ENCODE results near the gene MTMR10. TPM values are rescaled to one million over a fixed set of nuclear protein-coding genes. Genes with fewer than 3 reads are reported as not detected.
A peak's percentile ranks its signal among the peaks of the same experiment; 100 is the strongest.

MTMR10 gene
- total RNA-seq, 1 experiment from 2014 or later, result 16.0 TPM

DNA sequence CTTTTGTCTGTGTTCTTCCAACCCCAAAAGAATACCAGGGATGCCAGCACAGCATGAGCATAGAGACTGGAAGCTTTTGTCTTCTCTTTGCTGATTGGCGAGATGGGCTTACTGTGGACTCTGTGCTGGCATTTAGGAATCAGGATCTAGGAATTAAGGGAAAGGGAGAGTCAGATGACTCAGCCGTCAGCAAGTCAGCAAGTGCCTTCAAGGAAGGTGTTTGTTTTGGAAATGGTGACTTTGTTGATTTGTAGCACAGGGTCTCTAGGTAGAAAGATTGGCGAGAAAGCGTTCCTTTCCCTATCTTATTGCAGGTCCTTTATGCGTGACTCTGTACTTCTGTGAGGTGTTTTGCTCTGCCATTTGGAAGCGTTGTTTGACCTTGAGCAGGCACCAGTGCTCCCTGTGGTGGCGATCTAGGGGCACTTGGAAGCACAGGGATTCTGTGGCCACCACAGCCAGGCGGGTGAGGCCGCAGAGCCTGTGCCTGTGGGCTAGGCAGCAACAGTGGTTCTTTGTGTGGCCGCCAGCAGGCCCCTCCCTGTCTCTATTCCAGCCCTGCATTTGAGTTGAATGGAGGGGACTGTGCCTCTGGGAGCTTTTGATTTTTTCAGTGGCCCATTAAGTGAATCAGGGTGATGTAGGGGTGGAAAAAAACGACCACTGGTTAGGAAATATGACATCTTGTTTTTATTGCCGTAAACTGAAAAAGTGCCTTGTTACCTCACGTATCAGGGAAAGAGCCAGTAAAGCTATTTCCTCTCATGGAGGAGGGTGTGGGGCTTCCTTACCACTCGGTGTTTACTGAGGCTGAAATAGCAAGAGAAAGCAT is 68.7 kb downstream of the MTMR10 start:
- peaks cover 79% of the 10 kb centered on the region for H3K36me3 ChIP-seq (ENCODE audit: insufficient read depth, low read length, poor library complexity, severe bottlenecking)
- H3K4me1 ChIP-seq (ENCODE audit: insufficient read depth, low read length, poor library complexity, severe bottlenecking), result no peaks in the 10 kb centered on the region
- H3K27me3 ChIP-seq (replicated peaks; ENCODE audit: insufficient read depth, low read depth, low read length, poor library complexity), result no peaks in the 10 kb centered on the region
- TF ChIP-seq, protein P1, sequence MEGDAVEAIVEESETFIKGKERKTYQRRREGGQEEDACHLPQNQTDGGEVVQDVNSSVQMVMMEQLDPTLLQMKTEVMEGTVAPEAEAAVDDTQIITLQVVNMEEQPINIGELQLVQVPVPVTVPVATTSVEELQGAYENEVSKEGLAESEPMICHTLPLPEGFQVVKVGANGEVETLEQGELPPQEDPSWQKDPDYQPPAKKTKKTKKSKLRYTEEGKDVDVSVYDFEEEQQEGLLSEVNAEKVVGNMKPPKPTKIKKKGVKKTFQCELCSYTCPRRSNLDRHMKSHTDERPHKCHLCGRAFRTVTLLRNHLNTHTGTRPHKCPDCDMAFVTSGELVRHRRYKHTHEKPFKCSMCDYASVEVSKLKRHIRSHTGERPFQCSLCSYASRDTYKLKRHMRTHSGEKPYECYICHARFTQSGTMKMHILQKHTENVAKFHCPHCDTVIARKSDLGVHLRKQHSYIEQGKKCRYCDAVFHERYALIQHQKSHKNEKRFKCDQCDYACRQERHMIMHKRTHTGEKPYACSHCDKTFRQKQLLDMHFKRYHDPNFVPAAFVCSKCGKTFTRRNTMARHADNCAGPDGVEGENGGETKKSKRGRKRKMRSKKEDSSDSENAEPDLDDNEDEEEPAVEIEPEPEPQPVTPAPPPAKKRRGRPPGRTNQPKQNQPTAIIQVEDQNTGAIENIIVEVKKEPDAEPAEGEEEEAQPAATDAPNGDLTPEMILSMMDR (conservative IDR thresholded peaks at IDR 0.05; ENCODE audit: low read depth, low read length), result no peak
- no peak for TF ChIP-seq EZH2 (IDR thresholded peaks at IDR 0.05; ENCODE audit: borderline replicate concordance, low read depth, low read length, poor library complexity, severe bottlenecking)
- no peak overlapping the region for H3K27ac ChIP-seq (ENCODE audit: low read depth, low read length, poor library complexity, severe bottlenecking)
- no peak overlapping the region for H3K4me3 ChIP-seq (ENCODE audit: low read depth, low read length, poor library complexity, severe bottlenecking)
- peak; percentile 39 for DNase-seq (ENCODE audit: low spot score)
- ChIA-PET CTCF (no interaction called here), POLR2A (ENCODE audit: low non-redundant PET) (no interaction called here)
- intact Hi-C loops (cut with micrococcal nuclease; ENCODE audit: unreplicated experiment), result no loop called here
- H3K9me3 ChIP-seq (ENCODE audit: low read depth, low read length, poor library complexity, severe bottlenecking), result no peaks in the 10 kb centered on the region
- BruUV-seq (replicated peaks), result no TSS peak

DNA sequence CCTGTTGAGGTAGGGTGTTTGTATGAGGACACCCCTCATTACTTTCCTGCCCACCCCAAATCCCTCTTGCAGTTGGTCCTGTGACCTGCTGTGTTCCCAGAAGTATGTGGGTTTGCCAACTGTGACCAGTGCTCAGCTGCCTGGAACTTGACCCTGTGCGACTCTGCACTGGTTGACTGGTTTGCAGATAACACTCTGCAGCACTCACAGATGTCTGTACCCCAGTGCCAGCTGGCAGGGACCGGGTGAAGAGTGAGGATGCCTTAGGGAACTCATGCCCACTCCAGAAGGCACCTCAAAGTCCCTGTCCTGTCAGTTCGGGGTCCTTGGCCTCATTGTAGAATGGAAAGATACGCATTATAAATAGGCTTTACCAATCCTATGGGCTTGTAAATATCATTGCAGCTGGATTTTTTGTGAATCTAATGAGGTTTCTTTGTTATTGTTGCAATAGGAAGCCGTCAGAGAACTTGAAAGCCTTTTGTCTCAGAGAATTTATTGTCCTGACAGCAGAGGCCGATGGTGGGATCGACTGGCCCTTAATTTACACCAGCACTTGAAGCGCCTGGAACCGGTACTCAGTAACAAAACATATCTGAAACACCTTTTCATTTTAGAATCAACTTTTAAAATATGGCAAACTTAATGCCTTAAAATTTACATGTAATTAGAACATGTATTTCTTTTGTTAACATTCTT is 69.5 kb downstream of the MTMR10 start:
- ChIA-PET POLR2A (ENCODE audit: low non-redundant PET) (no interaction called here), CTCF (no interaction called here)
- TF ChIP-seq, protein P1 (conservative IDR thresholded peaks at IDR 0.05; ENCODE audit: low read depth, low read length), result no peak
- no peak for TF ChIP-seq EZH2 (IDR thresholded peaks at IDR 0.05; ENCODE audit: borderline replicate concordance, low read depth, low read length, poor library complexity, severe bottlenecking)
- intact Hi-C loops (cut with micrococcal nuclease; ENCODE audit: unreplicated experiment), result no loop called here
- Histone ChIP-seq H3K9me3 (ENCODE audit: low read depth, low read length, poor library complexity, severe bottlenecking) (no peaks in the 10 kb centered on the region), H3K27me3 (replicated peaks; ENCODE audit: insufficient read depth, low read depth, low read length, poor library complexity) (no peaks in the 10 kb centered on the region), H3K4me3 (ENCODE audit: low read depth, low read length, poor library complexity, severe bottlenecking) (no peak overlapping the region), H3K36me3 (ENCODE audit: insufficient read depth, low read length, poor library complexity, severe bottlenecking) (peaks cover 82% of the 10 kb centered on the region), H3K27ac (ENCODE audit: low read depth, low read length, poor library complexity, severe bottlenecking) (no peak overlapping the region), H3K4me1 (ENCODE audit: insufficient read depth, low read length, poor library complexity, severe bottlenecking) (no peaks in the 10 kb centered on the region)
- BruUV-seq (replicated peaks), result no TSS peak
- no peak for DNase-seq (ENCODE audit: low spot score)

DNA sequence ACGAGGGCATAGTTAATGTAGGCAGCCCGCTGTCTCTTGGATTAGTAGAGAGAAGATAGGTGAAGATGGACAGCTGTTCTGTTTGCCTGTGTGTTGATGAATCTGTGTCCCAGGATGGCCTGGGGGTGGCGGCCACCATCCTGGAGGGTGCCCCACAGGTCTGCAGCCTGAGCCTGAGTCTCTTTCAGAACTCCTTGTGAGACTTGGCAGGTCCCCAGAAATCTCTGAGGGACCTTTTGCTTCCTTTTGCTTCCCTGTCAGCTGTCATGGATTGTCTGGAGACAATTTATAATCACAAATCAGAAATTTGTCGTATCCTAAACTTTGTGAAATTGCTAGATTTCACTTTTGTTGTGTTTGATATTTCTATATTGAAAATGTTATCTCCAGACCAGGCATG is 70.3 kb downstream of the MTMR10 start:
- no peak for TF ChIP-seq EZH2 (IDR thresholded peaks at IDR 0.05; ENCODE audit: borderline replicate concordance, low read depth, low read length, poor library complexity, severe bottlenecking)
- TF ChIP-seq, protein P1 (conservative IDR thresholded peaks at IDR 0.05; ENCODE audit: low read depth, low read length), result no peak
- intact Hi-C loops (cut with micrococcal nuclease; ENCODE audit: unreplicated experiment), result no loop called here
- Histone ChIP-seq H3K4me3 (ENCODE audit: low read depth, low read length, poor library complexity, severe bottlenecking) (no peak overlapping the region), H3K27me3 (replicated peaks; ENCODE audit: insufficient read depth, low read depth, low read length, poor library complexity) (no peaks in the 10 kb centered on the region), H3K36me3 (ENCODE audit: insufficient read depth, low read length, poor library complexity, severe bottlenecking) (peaks cover 81% of the 10 kb centered on the region), H3K4me1 (ENCODE audit: insufficient read depth, low read length, poor library complexity, severe bottlenecking) (no peaks in the 10 kb centered on the region), H3K27ac (ENCODE audit: low read depth, low read length, poor library complexity, severe bottlenecking) (no peak overlapping the region), H3K9me3 (ENCODE audit: low read depth, low read length, poor library complexity, severe bottlenecking) (no peaks in the 10 kb centered on the region)
- BruUV-seq (replicated peaks), result no TSS peak
- ChIA-PET POLR2A (ENCODE audit: low non-redundant PET) (no interaction called here), CTCF (no interaction called here)
- DNase-seq (ENCODE audit: low spot score), result no peak

All from A673 (cell line).